Measurements from ENCODE around the gene SELP. TPM values are rescaled to one million over a fixed set of nuclear protein-coding genes. Genes with fewer than 3 reads are reported as not detected.

The SELP gene
- polyA plus RNA-seq, 6 donors from 2014 or later: 0.27 to 3.5 (median 1.6) TPM; not detected in 1

GRCh38 chr1:169585181-169585580 is 44.7 kb downstream of the SELP start:
- ATAC-seq (ENCODE audit: low read depth in 2 of 2): no peak

GRCh38 chr1:169584483-169585144 is 45.3 kb downstream of the SELP start:
- H3K4me3 Mint-ChIP-seq: no peak overlapping the region
- DNase-seq (no peak), ATAC-seq (ENCODE audit: low read depth in 2 of 2) (no peak)
- H3K9me3 Mint-ChIP-seq: no peaks in the 10 kb centered on the region
- no peak overlapping the region for H3K27ac Mint-ChIP-seq
- peaks cover 4 to 8% (median 7%) of the 10 kb centered on the region in 3 donors for H3K4me1 Mint-ChIP-seq
- H3K36me3 Mint-ChIP-seq: no peaks in the 10 kb centered on the region
- peaks cover 13 to 19% (median 18%) of the 10 kb centered on the region in 3 donors for H3K27me3 Mint-ChIP-seq

More at GRCh38 chr1:169585181-169585580, 44.7 kb downstream of the SELP start:
- Mint-ChIP-seq H3K27me3 (peaks cover 13 to 23% (median 18%) of the 10 kb centered on the region in 3 donors), H3K4me1 (peaks cover 4 to 8% (median 7%) of the 10 kb centered on the region in 3 donors), H3K36me3 (no peaks in the 10 kb centered on the region), H3K4me3 (no peak overlapping the region), H3K9me3 (no peaks in the 10 kb centered on the region), H3K27ac (no peak overlapping the region)
- no peak for DNase-seq

- Mint-ChIP-seq H3K4me3 (no peak overlapping the region), H3K27me3 (peaks cover 15 to 20% (median 17%) of the 10 kb centered on the region in 3 donors), H3K9me3 (no peaks in the 10 kb centered on the region), H3K27ac (no peak overlapping the region), H3K4me1 (no peaks in the 10 kb centered on the region), H3K36me3 (peaks cover 0 to 8% of the 10 kb centered on the region in 2 donors)
- ATAC-seq (ENCODE audit: low read depth in 2 of 2): no peak
- no peak for DNase-seq
Observed at GRCh38 chr1:169577981-169578738, 51.8 kb downstream of the SELP start.

- no peak overlapping the region for H3K4me3 Mint-ChIP-seq
- H3K27ac Mint-ChIP-seq: no peak overlapping the region
- H3K36me3 Mint-ChIP-seq: peaks cover 0 to 8% of the 10 kb centered on the region in 2 donors
- DNase-seq: no peak
- ATAC-seq (ENCODE audit: low read depth in 2 of 2): no peak
- H3K9me3 Mint-ChIP-seq: no peaks in the 10 kb centered on the region
- H3K4me1 Mint-ChIP-seq: no peaks in the 10 kb centered on the region
- peaks cover 13 to 20% (median 17%) of the 10 kb centered on the region in 3 donors for H3K27me3 Mint-ChIP-seq
Observed at GRCh38 chr1:169576935-169577331, 53.0 kb downstream of the SELP start.

GRCh38 chr1:169576241-169576934 is 53.5 kb downstream of the SELP start:
- Mint-ChIP-seq H3K9me3 (no peaks in the 10 kb centered on the region), H3K4me1 (no peaks in the 10 kb centered on the region), H3K36me3 (peaks cover 0 to 8% of the 10 kb centered on the region in 2 donors), H3K4me3 (no peak overlapping the region), H3K27ac (no peak overlapping the region), H3K27me3 (peaks cover 13 to 20% (median 17%) of the 10 kb centered on the region in 3 donors)
- ATAC-seq (ENCODE audit: low read depth in 2 of 2) (no peak), DNase-seq (no peak)

GRCh38 chr1:169574336-169574735 is 55.6 kb downstream of the SELP start:
- Mint-ChIP-seq H3K27ac (no peak overlapping the region), H3K4me1 (no peaks in the 10 kb centered on the region), H3K4me3 (no peak overlapping the region), H3K36me3 (peaks cover 0 to 8% of the 10 kb centered on the region in 2 donors), H3K27me3 (peaks cover 13 to 20% (median 17%) of the 10 kb centered on the region in 3 donors), H3K9me3 (no peaks in the 10 kb centered on the region)
- ATAC-seq (ENCODE audit: low read depth in 2 of 2) (no peak), DNase-seq (no peak)

GRCh38 chr1:169572187-169572586 is 57.7 kb downstream of the SELP start:
- ATAC-seq (ENCODE audit: low read depth in 2 of 2): no peak
- Mint-ChIP-seq H3K4me3 (no peak overlapping the region), H3K27ac (no peak overlapping the region), H3K9me3 (no peaks in the 10 kb centered on the region), H3K27me3 (peaks cover 13 to 20% (median 13%) of the 10 kb centered on the region in 3 donors), H3K36me3 (peaks cover 0 to 8% of the 10 kb centered on the region in 2 donors), H3K4me1 (no peaks in the 10 kb centered on the region)
- no peak for DNase-seq

- DNase-seq: no peak
- Mint-ChIP-seq H3K27ac (no peak overlapping the region), H3K9me3 (no peaks in the 10 kb centered on the region), H3K4me1 (no peaks in the 10 kb centered on the region), H3K36me3 (peaks cover 0 to 8% of the 10 kb centered on the region in 2 donors), H3K4me3 (no peak overlapping the region), H3K27me3 (peaks cover 13 to 17% (median 16%) of the 10 kb centered on the region in 3 donors)
- no peak for ATAC-seq (ENCODE audit: low read depth in 2 of 2)
Observed at GRCh38 chr1:169571450-169571849, 58.5 kb downstream of the SELP start.

GRCh38 chr1:169570172-169570574 is 59.8 kb downstream of the SELP start:
- Mint-ChIP-seq H3K27me3 (peaks cover 9 to 15% (median 10%) of the 10 kb centered on the region in 3 donors), H3K36me3 (peaks cover under 1 to 3% of the 10 kb centered on the region in 2 donors), H3K9me3 (peaks cover 0 to under 1% (median 0%) of the 10 kb centered on the region in 7 donors), H3K4me1 (no peaks in the 10 kb centered on the region), H3K4me3 (no peak overlapping the region), H3K27ac (no peak overlapping the region)
- DNase-seq (no peak), ATAC-seq (ENCODE audit: low read depth in 2 of 2) (no peak)

- ATAC-seq (ENCODE audit: low read depth in 2 of 2) (no peak), DNase-seq (no peak)
- H3K4me3 Mint-ChIP-seq: no peak overlapping the region
- peaks cover 4 to 16% of the 10 kb centered on the region in 2 donors for H3K36me3 Mint-ChIP-seq
- peaks cover 2 to 16% (median 4%) of the 10 kb centered on the region in 7 donors for H3K9me3 Mint-ChIP-seq
- H3K27ac Mint-ChIP-seq: no peak overlapping the region
- peaks cover 19 to 27% (median 19%) of the 10 kb centered on the region in 3 donors for H3K27me3 Mint-ChIP-seq
- H3K4me1 Mint-ChIP-seq: no peaks in the 10 kb centered on the region
Observed at GRCh38 chr1:169568497-169568896, 61.4 kb downstream of the SELP start.

GRCh38 chr1:169565335-169566271 is 64.3 kb downstream of the SELP start:
- H3K27me3 Mint-ChIP-seq: peaks cover 21 to 48% (median 29%) of the 10 kb centered on the region in 3 donors
- H3K9me3 Mint-ChIP-seq: peaks cover 4 to 21% (median 9%) of the 10 kb centered on the region in 7 donors
- DNase-seq (no peak), ATAC-seq (ENCODE audit: low read depth in 2 of 2) (no peak)
- H3K4me3 Mint-ChIP-seq: no peak overlapping the region
- H3K36me3 Mint-ChIP-seq: peaks cover 4 to 24% of the 10 kb centered on the region in 2 donors
- no peak overlapping the region for H3K27ac Mint-ChIP-seq
- no peaks in the 10 kb centered on the region for H3K4me1 Mint-ChIP-seq

- peaks cover 21 to 48% (median 33%) of the 10 kb centered on the region in 3 donors for H3K27me3 Mint-ChIP-seq
- no peak for ATAC-seq (ENCODE audit: low read depth in 2 of 2)
- peaks cover 4 to 21% (median 9%) of the 10 kb centered on the region in 7 donors for H3K9me3 Mint-ChIP-seq
- peaks cover 4 to 24% of the 10 kb centered on the region in 2 donors for H3K36me3 Mint-ChIP-seq
- H3K4me1 Mint-ChIP-seq: no peaks in the 10 kb centered on the region
- DNase-seq: no peak
- peak overlapping the region in 1 of 6 donors; percentile 4 for H3K27ac Mint-ChIP-seq
- no peak overlapping the region for H3K4me3 Mint-ChIP-seq
Observed at GRCh38 chr1:169563650-169564049, 66.3 kb downstream of the SELP start.
